ENCODE measurements around the gene PPP1R37. TPM values are rescaled to one million over a fixed set of nuclear protein-coding genes. Genes with fewer than 3 reads are reported as not detected.

The PPP1R37 gene
- total and polyA plus RNA-seq, 2 donors (not counting 3 experiments of a cell fraction or from before 2014, with no cell fraction given) = 16.2 to 27.1 TPM

GRCh38 chr19:45126654-45127053, 33.7 kb downstream of the PPP1R37 start:
- no peak overlapping the region for H2AFZ ChIP-seq (ENCODE audit: low read depth, low read length)
- no peak overlapping the region for H3K27ac ChIP-seq (ENCODE audit: insufficient read depth, low read depth, low read length)
- TF ChIP-seq POLR2AphosphoS5 (IDR thresholded peaks at IDR 0.05; ENCODE audit: insufficient read depth, low read depth, low read length) = no peak
- TF ChIP-seq GATA2 (IDR thresholded peaks at IDR 0.05; ENCODE audit: insufficient read depth, insufficient read length, low read depth, low read length) = no peak
- TF ChIP-seq MYC (IDR thresholded peaks at IDR 0.05; ENCODE audit: low read depth, low read length) = no peak
- TF ChIP-seq JUN (IDR thresholded peaks at IDR 0.05; ENCODE audit: borderline replicate concordance, insufficient read depth, insufficient read length, low read depth) = no peak
- no peak for TF ChIP-seq FOS (IDR thresholded peaks at IDR 0.05; ENCODE audit: borderline replicate concordance, insufficient read depth, low read length)
- H3K4me1 ChIP-seq (ENCODE audit: control insufficient read depth, extremely low read depth, insufficient read depth, low read length) = peaks cover 4% of the 10 kb centered on the region
- no peak overlapping the region for H3K4me3 ChIP-seq (replicated peaks in 1 of 3; ENCODE audit: insufficient read depth in 1 of 3, low read depth in 1 of 3, low read length in 3 of 3)
- dilution Hi-C loops (cut with MboI; ENCODE audit: extremely low pct_ligation_motif_present, low sequenced_read_pairs) (no loop called here), intact Hi-C loops (cut with micrococcal nuclease) (loop anchor here (1.0 to 5.0 kb wide), 2 partner anchors 34 to 109 kb away; partner anchors contain the start of gene PPP1R37)
- FAIRE-seq (no peak), DNase-seq (ENCODE audit: low read depth, low spot score) (no peak)
- no peaks in the 10 kb centered on the region for H3K9me3 ChIP-seq (replicated peaks; ENCODE audit: control insufficient read depth, insufficient read depth, low read length)
- H3K9ac ChIP-seq (replicated peaks; ENCODE audit: extremely low read depth, insufficient read depth, low read length) = no peak overlapping the region
- POLR2A ChIA-PET = no interaction called here
- CTCF ChIA-PET = interaction anchor here (3.4 kb wide), 1 partner anchor 9 kb away, joined by 16 read pairs; no protein-coding TSS in a partner anchor
- H3K36me3 ChIP-seq (ENCODE audit: control insufficient read depth in 2 of 2, extremely low read depth in 1 of 2, insufficient read depth in 2 of 2, low read length in 2 of 2) = no peaks in the 10 kb centered on the region
- H3K4me2 ChIP-seq (ENCODE audit: insufficient read depth, low read length) = no peak overlapping the region
- peaks cover 32% of the 10 kb centered on the region for H3K79me2 ChIP-seq (ENCODE audit: control insufficient read depth, insufficient read depth, low read length)
- no peaks in the 10 kb centered on the region for H3K9me1 ChIP-seq (replicated peaks; ENCODE audit: control insufficient read depth, extremely low read depth, insufficient read depth, low read length)
- no peaks in the 10 kb centered on the region for H4K20me1 ChIP-seq (replicated peaks; ENCODE audit: control insufficient read depth, extremely low read depth, insufficient read depth, low read length)
- no peaks in the 10 kb centered on the region for H3K27me3 ChIP-seq (ENCODE audit: control insufficient read depth in 2 of 2, insufficient read depth in 2 of 2, low read length in 2 of 2)
- BruUV-seq (replicated peaks) = no TSS peak

DNA sequence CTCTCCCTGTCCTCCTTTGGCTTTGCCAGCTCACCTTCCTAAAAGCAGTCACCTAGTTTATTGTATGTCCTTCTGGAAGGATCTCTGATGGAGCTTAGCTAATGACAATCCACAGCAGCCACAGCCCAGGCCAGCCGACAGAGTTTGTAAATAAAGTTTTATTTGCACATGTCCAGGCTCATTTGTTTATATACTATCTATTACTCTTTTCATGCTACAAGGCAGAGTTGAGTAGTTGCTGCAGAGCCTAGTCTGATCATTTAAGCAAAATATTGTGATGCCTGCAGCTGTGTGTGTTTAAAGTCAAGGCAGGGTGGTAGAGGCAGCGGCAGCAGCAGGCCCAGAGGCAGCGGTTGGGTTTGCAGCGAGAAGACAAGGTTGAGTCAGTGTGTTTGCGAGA, 35.2 kb downstream of the PPP1R37 start:
- intact Hi-C loops (cut with micrococcal nuclease) (loop anchor here (5.0 kb wide), 1 partner anchor 36 kb away; the partner anchor contains the start of gene PPP1R37), dilution Hi-C loops (cut with MboI; ENCODE audit: extremely low pct_ligation_motif_present, low sequenced_read_pairs) (no loop called here)
- Histone ChIP-seq H4K20me1 (replicated peaks; ENCODE audit: control insufficient read depth, extremely low read depth, insufficient read depth, low read length) (no peaks in the 10 kb centered on the region), H3K4me1 (ENCODE audit: control insufficient read depth, extremely low read depth, insufficient read depth, low read length) (peaks cover 4% of the 10 kb centered on the region), H3K4me3 (replicated peaks in 1 of 3; ENCODE audit: insufficient read depth in 1 of 3, low read depth in 1 of 3, low read length in 3 of 3) (no peak overlapping the region), H3K36me3 (ENCODE audit: control insufficient read depth in 2 of 2, extremely low read depth in 1 of 2, insufficient read depth in 2 of 2, low read length in 2 of 2) (no peaks in the 10 kb centered on the region), H3K4me2 (ENCODE audit: insufficient read depth, low read length) (no peak overlapping the region), H2AFZ (ENCODE audit: low read depth, low read length) (no peak overlapping the region), H3K79me2 (ENCODE audit: control insufficient read depth, insufficient read depth, low read length) (peaks cover 30% of the 10 kb centered on the region), H3K9me1 (replicated peaks; ENCODE audit: control insufficient read depth, extremely low read depth, insufficient read depth, low read length) (no peaks in the 10 kb centered on the region), H3K27me3 (ENCODE audit: control insufficient read depth in 2 of 2, insufficient read depth in 2 of 2, low read length in 2 of 2) (no peaks in the 10 kb centered on the region), H3K27ac (ENCODE audit: insufficient read depth, low read depth, low read length) (no peak overlapping the region), H3K9ac (replicated peaks; ENCODE audit: extremely low read depth, insufficient read depth, low read length) (no peak overlapping the region), H3K9me3 (replicated peaks; ENCODE audit: control insufficient read depth, insufficient read depth, low read length) (no peaks in the 10 kb centered on the region)
- CTCF ChIA-PET = no interaction called here
- no TSS peak for BruUV-seq (replicated peaks)
- FAIRE-seq (no peak), DNase-seq (ENCODE audit: low read depth, low spot score) (no peak)
- no peak for TF ChIP-seq MYC (IDR thresholded peaks at IDR 0.05; ENCODE audit: low read depth, low read length)
- TF ChIP-seq CTCF (IDR thresholded peaks at IDR 0.05; ENCODE audit: extremely low read depth in 1 of 2, insufficient read depth in 1 of 2, low read depth in 1 of 2, low read length in 2 of 2) = no peak
- no peak for TF ChIP-seq POLR2AphosphoS5 (IDR thresholded peaks at IDR 0.05; ENCODE audit: insufficient read depth, low read depth, low read length)
- no peak for TF ChIP-seq JUN (IDR thresholded peaks at IDR 0.05; ENCODE audit: borderline replicate concordance, insufficient read depth, insufficient read length, low read depth)
- TF ChIP-seq FOS (IDR thresholded peaks at IDR 0.05; ENCODE audit: borderline replicate concordance, insufficient read depth, low read length) = no peak
- no peak for TF ChIP-seq POLR2A (IDR thresholded peaks at IDR 0.05; ENCODE audit: low read depth, low read length)
- TF ChIP-seq EZH2 (IDR thresholded peaks at IDR 0.05; ENCODE audit: borderline replicate concordance, low read depth, low read length, severe bottlenecking) = no peak
- no peak for TF ChIP-seq GATA2 (IDR thresholded peaks at IDR 0.05; ENCODE audit: insufficient read depth, insufficient read length, low read depth, low read length)
- TF ChIP-seq, protein P1, sequence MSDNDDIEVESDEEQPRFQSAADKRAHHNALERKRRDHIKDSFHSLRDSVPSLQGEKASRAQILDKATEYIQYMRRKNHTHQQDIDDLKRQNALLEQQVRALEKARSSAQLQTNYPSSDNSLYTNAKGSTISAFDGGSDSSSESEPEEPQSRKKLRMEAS (IDR thresholded peaks at IDR 0.05; ENCODE audit: insufficient read depth, insufficient read length) = no peak
- POLR2A ChIA-PET = no interaction called here

All from endothelial cell of umbilical vein (primary cell).